Astrocyte (in vitro differentiated cells and primary cell): ENCODE data around the gene PLD5. TPM values are rescaled to one million over a fixed set of nuclear protein-coding genes. Genes with fewer than 3 reads are reported as not detected.

Source experiments
- DNase-seq: peaks from one replicate; pipeline ENCODE4 v3.0.0-alpha.2; 2010; ENCODE audit warnings: low read depth
- FAIRE-seq: peaks from 2 replicates; lab custom pipeline; 2011; peaks lifted over from hg19 to GRCh38; lab: Jason Lieb, UNC
- H2AFZ ChIP-seq: 2 replicates; pipeline ENCODE4 v1.6.0; 2012; ENCODE audit warnings: low read depth, low read length, inconsistent platforms
- H3K27ac ChIP-seq: 2 replicates; pipeline ENCODE4 v1.5.1; 2011; ENCODE audit warnings: low read depth, low read length, inconsistent platforms
- H3K27me3 ChIP-seq: 2 replicates; pipeline ENCODE4 v1.6.0; 2011; ENCODE audit warnings: low read length, inconsistent platforms; ENCODE audit not compliant: insufficient read depth
- H3K36me3 ChIP-seq: 2 replicates; pipeline ENCODE4 v1.5.1; 2011; ENCODE audit warnings: low read length, inconsistent platforms; ENCODE audit not compliant: insufficient read depth
- H3K4me1 ChIP-seq: 2 replicates; pipeline ENCODE4 v1.5.1; 2011; ENCODE audit warnings: low read length, inconsistent platforms; ENCODE audit not compliant: insufficient read depth
- H3K4me2 ChIP-seq: 2 replicates; pipeline ENCODE4 v1.6.0; 2012; ENCODE audit warnings: low read length, inconsistent platforms
- H3K4me3 ChIP-seq: 2 replicates; pipeline ENCODE4 v1.5.1; 2011; ENCODE audit warnings: low read depth, mild to moderate bottlenecking, low read length, inconsistent platforms; ENCODE audit not compliant: insufficient read depth
- H3K79me2 ChIP-seq: 2 replicates; pipeline ENCODE4 v1.6.0; 2012; ENCODE audit warnings: mild to moderate bottlenecking, low read length, inconsistent platforms; ENCODE audit not compliant: insufficient read depth
- H3K9ac ChIP-seq: 2 replicates; pipeline ENCODE4 v1.6.0; 2012; ENCODE audit warnings: mild to moderate bottlenecking, low read length, inconsistent platforms
- H3K9me3 ChIP-seq: 2 replicates; pipeline ENCODE4 v1.5.1; 2012; ENCODE audit warnings: low read depth, mild to moderate bottlenecking, low read length, inconsistent platforms; ENCODE audit not compliant: insufficient read depth
- H4K20me1 ChIP-seq: 2 replicates; pipeline ENCODE4 v1.6.0; 2012; ENCODE audit warnings: low read length, inconsistent platforms; ENCODE audit not compliant: insufficient read depth
- H3K27ac Mint-ChIP-seq: one replicate; pipeline ENCODE4 v1.8.0; 2021; ENCODE audit warnings: mild to moderate bottlenecking, mixed read lengths; ENCODE audit not compliant: unreplicated experiment
- H3K27me3 Mint-ChIP-seq: one replicate; pipeline ENCODE4 v1.8.0; 2021; ENCODE audit warnings: low read depth, mixed read lengths; ENCODE audit not compliant: unreplicated experiment
- H3K36me3 Mint-ChIP-seq: one replicate; pipeline ENCODE4 v1.8.0; 2021; ENCODE audit warnings: low read depth, mixed read lengths; ENCODE audit not compliant: unreplicated experiment
- H3K4me1 Mint-ChIP-seq: one replicate; pipeline ENCODE4 v1.8.0; 2021; ENCODE audit warnings: low read depth, mixed read lengths; ENCODE audit not compliant: unreplicated experiment
- H3K4me3 Mint-ChIP-seq: one replicate; pipeline ENCODE4 v1.8.0; 2021; ENCODE audit warnings: mild to moderate bottlenecking, moderate library complexity, mixed read lengths; ENCODE audit not compliant: unreplicated experiment
- H3K9me3 Mint-ChIP-seq: one replicate; pipeline ENCODE4 v1.8.0; 2021; ENCODE audit warnings: mild to moderate bottlenecking, mixed read lengths; ENCODE audit not compliant: unreplicated experiment
- EZH2 ChIP-seq: IDR thresholded peaks from 2 replicates; pipeline ENCODE4 v1.6.1; 2012; ENCODE audit warnings: mild to moderate bottlenecking, low read length, inconsistent platforms; ENCODE audit not compliant: insufficient read depth
- total RNA-seq: library from RNA; stranded (reverse); gene quantifications from 2 replicates; pipeline ENCODE4 v1.2.1, GENCODE V29; 2021
- TF ChIP-seq, protein P1 (sequence below): IDR thresholded peaks from 2 replicates; pipeline ENCODE4 v1.5.1; 2011; ENCODE audit warnings: low read depth, mild to moderate bottlenecking, inconsistent platforms, low read length, moderate library complexity; ENCODE audit not compliant: insufficient read depth

PLD5 gene
- total RNA-seq, 1 donor from 2014 or later: 4.9 TPM

DNA sequence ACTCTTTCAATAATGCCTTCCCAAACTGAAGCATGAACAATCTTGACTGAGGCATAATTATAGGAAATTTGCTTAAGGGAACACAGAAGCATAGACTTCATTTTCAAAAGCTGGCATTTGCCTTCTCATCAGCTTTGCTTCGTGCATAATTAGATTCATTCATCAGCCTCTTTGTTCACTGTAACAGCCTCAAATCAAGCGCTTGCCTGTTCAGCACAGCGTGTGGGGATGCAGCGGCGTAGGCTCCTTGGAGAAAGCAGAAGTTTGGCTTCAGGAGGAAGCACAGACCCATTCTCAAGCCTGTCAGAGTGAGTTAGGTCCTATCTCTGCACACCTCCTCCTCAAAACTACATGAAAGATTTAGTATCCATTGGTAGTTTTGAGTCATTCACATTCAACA lies 279.2 kb downstream of the PLD5 start:
- TF ChIP-seq, protein P1, sequence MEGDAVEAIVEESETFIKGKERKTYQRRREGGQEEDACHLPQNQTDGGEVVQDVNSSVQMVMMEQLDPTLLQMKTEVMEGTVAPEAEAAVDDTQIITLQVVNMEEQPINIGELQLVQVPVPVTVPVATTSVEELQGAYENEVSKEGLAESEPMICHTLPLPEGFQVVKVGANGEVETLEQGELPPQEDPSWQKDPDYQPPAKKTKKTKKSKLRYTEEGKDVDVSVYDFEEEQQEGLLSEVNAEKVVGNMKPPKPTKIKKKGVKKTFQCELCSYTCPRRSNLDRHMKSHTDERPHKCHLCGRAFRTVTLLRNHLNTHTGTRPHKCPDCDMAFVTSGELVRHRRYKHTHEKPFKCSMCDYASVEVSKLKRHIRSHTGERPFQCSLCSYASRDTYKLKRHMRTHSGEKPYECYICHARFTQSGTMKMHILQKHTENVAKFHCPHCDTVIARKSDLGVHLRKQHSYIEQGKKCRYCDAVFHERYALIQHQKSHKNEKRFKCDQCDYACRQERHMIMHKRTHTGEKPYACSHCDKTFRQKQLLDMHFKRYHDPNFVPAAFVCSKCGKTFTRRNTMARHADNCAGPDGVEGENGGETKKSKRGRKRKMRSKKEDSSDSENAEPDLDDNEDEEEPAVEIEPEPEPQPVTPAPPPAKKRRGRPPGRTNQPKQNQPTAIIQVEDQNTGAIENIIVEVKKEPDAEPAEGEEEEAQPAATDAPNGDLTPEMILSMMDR: no peak
- TF ChIP-seq EZH2: no peak
- Histone ChIP-seq H3K4me2 (no peak overlapping the region), H3K27me3 (no peaks in the 10 kb centered on the region), H3K79me2 (no peaks in the 10 kb centered on the region), H3K27ac (no peak overlapping the region), H3K36me3 (no peaks in the 10 kb centered on the region), H3K9me3 (no peaks in the 10 kb centered on the region), H3K9ac (no peak overlapping the region), H3K4me1 (no peaks in the 10 kb centered on the region), H4K20me1 (no peaks in the 10 kb centered on the region), H2AFZ (no peak overlapping the region), H3K4me3 (no peak overlapping the region)
- peaks cover 3% of the 10 kb centered on the region for H3K9me3 Mint-ChIP-seq
- FAIRE-seq: no peak
- no peaks in the 10 kb centered on the region for H3K4me1 Mint-ChIP-seq
- H3K36me3 Mint-ChIP-seq: peaks cover 1% of the 10 kb centered on the region
- DNase-seq: no peak
- H3K27ac Mint-ChIP-seq: no peak overlapping the region
- no peak overlapping the region for H3K4me3 Mint-ChIP-seq
- peaks cover 3% of the 10 kb centered on the region for H3K27me3 Mint-ChIP-seq

DNA sequence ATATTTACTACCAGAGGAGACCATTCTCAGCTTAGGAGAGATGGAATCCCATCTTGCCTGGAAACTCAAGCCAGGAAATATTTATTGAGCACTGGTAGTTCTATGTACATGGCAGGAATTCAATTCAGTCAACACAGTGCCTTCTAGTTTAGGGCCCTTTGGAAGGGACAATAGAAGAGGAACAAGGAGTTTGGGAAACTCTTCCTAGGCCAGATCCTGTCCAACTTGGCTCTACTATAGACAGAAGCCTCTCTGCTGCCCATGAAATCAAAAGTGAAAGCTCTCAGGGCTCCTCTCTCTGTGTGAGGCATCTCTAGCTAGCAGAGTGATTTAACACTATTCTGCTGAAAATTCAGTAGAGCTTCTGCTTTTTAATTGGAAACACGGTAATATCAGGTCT lies 281.0 kb downstream of the PLD5 start:
- Histone ChIP-seq H4K20me1 (no peaks in the 10 kb centered on the region), H3K4me3 (no peak overlapping the region), H3K9ac (no peak overlapping the region), H3K4me2 (no peak overlapping the region), H3K36me3 (no peaks in the 10 kb centered on the region), H3K27me3 (no peaks in the 10 kb centered on the region), H2AFZ (no peak overlapping the region), H3K27ac (no peak overlapping the region), H3K4me1 (no peaks in the 10 kb centered on the region), H3K9me3 (no peaks in the 10 kb centered on the region), H3K79me2 (no peaks in the 10 kb centered on the region)
- peaks cover 1% of the 10 kb centered on the region for H3K36me3 Mint-ChIP-seq
- H3K4me1 Mint-ChIP-seq: no peaks in the 10 kb centered on the region
- FAIRE-seq: no peak
- no peak overlapping the region for H3K4me3 Mint-ChIP-seq
- H3K27me3 Mint-ChIP-seq: peaks cover 7% of the 10 kb centered on the region
- H3K9me3 Mint-ChIP-seq: peaks cover 3% of the 10 kb centered on the region
- no peak for DNase-seq
- no peak overlapping the region for H3K27ac Mint-ChIP-seq
- TF ChIP-seq, protein P1: no peak
- TF ChIP-seq EZH2: no peak

DNA sequence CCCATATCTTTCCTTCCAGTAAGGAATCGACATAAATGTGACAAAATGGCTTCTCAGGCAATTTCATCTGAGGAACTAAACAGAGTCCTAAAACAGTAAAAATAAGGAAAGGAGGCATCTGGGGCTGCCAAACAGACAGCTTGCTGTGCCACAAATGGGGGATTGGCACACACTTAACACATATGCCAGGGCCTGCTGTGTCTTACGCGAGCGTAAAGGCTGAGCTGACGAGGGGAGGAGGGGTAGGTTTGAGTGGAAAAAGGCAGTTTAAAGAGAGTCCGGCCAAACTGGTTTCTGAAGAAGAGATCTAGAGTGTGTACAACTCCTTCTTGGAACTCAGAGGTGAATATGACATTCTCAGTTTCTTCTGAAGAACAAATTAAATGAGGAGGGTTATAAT lies 281.5 kb downstream of the PLD5 start:
- H3K79me2 ChIP-seq: no peaks in the 10 kb centered on the region
- H3K36me3 Mint-ChIP-seq: peaks cover 1% of the 10 kb centered on the region
- no peaks in the 10 kb centered on the region for H3K36me3 ChIP-seq
- H3K27me3 Mint-ChIP-seq: peaks cover 7% of the 10 kb centered on the region
- H3K27ac ChIP-seq: no peak overlapping the region
- no peak overlapping the region for H3K4me2 ChIP-seq
- H4K20me1 ChIP-seq: no peaks in the 10 kb centered on the region
- H3K4me3 Mint-ChIP-seq: no peak overlapping the region
- H3K4me1 Mint-ChIP-seq: no peaks in the 10 kb centered on the region
- no peaks in the 10 kb centered on the region for H3K4me1 ChIP-seq
- H3K9me3 ChIP-seq: no peaks in the 10 kb centered on the region
- no peak overlapping the region for H2AFZ ChIP-seq
- no peak overlapping the region for H3K9ac ChIP-seq
- TF ChIP-seq, protein P1: no peak
- TF ChIP-seq EZH2: no peak
- no peak overlapping the region for H3K27ac Mint-ChIP-seq
- DNase-seq (no peak), FAIRE-seq (no peak)
- peaks cover 3% of the 10 kb centered on the region for H3K9me3 Mint-ChIP-seq
- no peak overlapping the region for H3K4me3 ChIP-seq
- H3K27me3 ChIP-seq: no peaks in the 10 kb centered on the region
